GM12891 (cell line): ENCODE results near the gene HTR3B.
"Not testable (repeated sequence)": the region's sequence is repeated elsewhere in the genome, so short reads cannot be mapped to it uniquely, and the experiment has no call there.

Source experiments
- DNase-seq: peaks from one replicate; pipeline ENCODE4 v3.0.0; 2011; ENCODE audit warnings: low spot score; ENCODE audit not compliant: insufficient read length
- FAIRE-seq: peaks from 2 replicates; lab custom pipeline; 2011; peaks lifted over from hg19 to GRCh38; lab: Jason Lieb, UNC
- PAX5 ChIP-seq: IDR thresholded peaks from 2 replicates; pipeline ENCODE4 v1.6.1; 2011; ENCODE audit warnings: low read length, moderate library complexity, mild to moderate bottlenecking; ENCODE audit not compliant: insufficient read depth, severe bottlenecking
- POLR2A ChIP-seq: IDR thresholded peaks from 2 replicates; pipeline ENCODE4 v1.6.1; 2011; ENCODE audit warnings: low read depth, low read length, control low read depth
- POLR2AphosphoS5 ChIP-seq: IDR thresholded peaks from 2 replicates; pipeline ENCODE4 v1.6.1; 2011; ENCODE audit warnings: low read depth, low read length, control low read depth
- POU2F2 ChIP-seq: IDR thresholded peaks from 2 replicates; pipeline ENCODE4 v1.6.1; 2011; ENCODE audit warnings: low read depth, mild to moderate bottlenecking, control low read depth, low read length, moderate library complexity
- SPI1 ChIP-seq: IDR thresholded peaks from 2 replicates; pipeline ENCODE4 v1.6.1; 2011; ENCODE audit warnings: low read depth, low read length, control low read depth
- TAF1 ChIP-seq: IDR thresholded peaks from 2 replicates; pipeline ENCODE4 v1.6.1; 2011; ENCODE audit warnings: low read depth, low read length, control low read depth

The HTR3B gene

DNA sequence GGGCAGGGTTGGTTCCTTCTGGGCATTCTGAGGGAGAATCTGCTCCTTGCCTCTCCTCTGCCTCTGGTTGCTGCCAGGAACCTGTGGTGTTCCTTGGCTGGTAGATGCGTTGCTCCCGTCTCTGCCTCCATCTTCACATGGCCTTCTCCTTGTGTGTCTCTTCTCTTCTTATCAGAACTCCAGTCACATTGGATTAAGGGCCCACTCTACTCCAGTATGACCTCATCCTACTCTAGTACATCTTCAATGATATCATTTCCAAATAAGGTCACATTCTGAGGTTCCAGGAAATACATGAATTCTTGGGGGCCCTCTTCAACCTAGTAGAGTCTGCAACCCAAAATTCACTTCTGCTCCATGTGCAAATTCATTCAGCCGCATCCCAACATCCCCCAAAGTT, 33.3 kb downstream of the HTR3B start:
- FAIRE-seq = no peak
- TF ChIP-seq POLR2A = no peak
- no peak for TF ChIP-seq SPI1
- no peak for TF ChIP-seq POLR2AphosphoS5
- TF ChIP-seq PAX5 = no peak
- no peak for TF ChIP-seq POU2F2
- no peak for TF ChIP-seq TAF1
- DNase-seq = no peak

DNA sequence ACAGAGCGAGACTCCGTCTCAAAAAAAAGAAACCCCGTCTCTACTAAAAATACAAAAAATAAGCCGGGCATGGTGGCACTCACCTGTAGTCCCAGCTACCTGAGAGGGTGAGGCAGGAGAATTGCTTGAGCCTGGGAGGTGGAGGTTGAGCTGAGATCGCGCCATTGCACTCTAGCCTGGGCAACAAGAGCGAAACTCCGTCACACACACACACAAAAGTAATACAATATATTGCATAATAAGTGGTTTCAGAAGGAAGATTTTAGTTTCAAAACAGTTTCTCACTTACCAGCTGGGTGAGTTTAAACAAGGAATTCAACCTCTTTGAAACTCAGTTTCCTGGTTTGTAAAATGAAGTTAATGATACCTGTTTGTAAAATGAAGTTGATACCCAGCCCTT, 37.7 kb downstream of the HTR3B start:
- FAIRE-seq (no peak), DNase-seq (no peak)
- TF ChIP-seq POU2F2 = no peak
- TF ChIP-seq TAF1 = no peak
- no peak for TF ChIP-seq POLR2A
- no peak for TF ChIP-seq SPI1
- no peak for TF ChIP-seq POLR2AphosphoS5
- no peak for TF ChIP-seq PAX5

- not testable (repeated sequence) for FAIRE-seq, DNase-seq
These were observed 41.6 kb downstream of the HTR3B start for GRCh38 chr11:113946162-113946561.

DNA sequence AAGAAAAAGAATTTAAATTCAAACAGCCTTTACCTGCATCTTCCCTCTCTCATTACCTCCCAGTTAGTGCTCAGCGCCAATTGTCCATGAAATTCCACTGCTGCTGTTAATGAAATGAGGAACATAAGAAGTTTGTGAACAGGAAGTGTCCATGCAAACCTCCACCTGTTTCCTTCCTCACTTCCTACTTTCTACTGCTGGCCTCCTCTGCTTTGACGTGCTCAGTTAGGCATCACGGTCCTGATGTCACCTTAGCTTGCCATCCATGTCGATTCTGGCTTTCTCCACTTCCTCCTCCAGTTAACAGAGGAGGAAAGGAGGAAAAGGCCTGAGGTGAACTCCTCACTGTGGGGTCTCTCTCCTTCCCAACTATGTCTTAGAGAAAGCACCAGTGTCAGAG, 43.4 kb downstream of the HTR3B start:
- no peak for FAIRE-seq
- DNase-seq = no peak
- no peak for TF ChIP-seq POLR2AphosphoS5
- TF ChIP-seq TAF1 = no peak
- TF ChIP-seq POLR2A = no peak
- TF ChIP-seq POU2F2 = no peak
- TF ChIP-seq SPI1 = no peak

- no peak for TF ChIP-seq POLR2A
- TF ChIP-seq POU2F2 = no peak
- no peak for TF ChIP-seq PAX5
- no peak for TF ChIP-seq POLR2AphosphoS5
- no peak for TF ChIP-seq SPI1
- TF ChIP-seq TAF1 = no peak
- FAIRE-seq (no peak), DNase-seq (no peak)
These were observed 45.3 kb downstream of the HTR3B start for GRCh38 chr11:113949891-113950290.

GRCh38 chr11:113951537-113951936, 46.9 kb downstream of the HTR3B start:
- TF ChIP-seq POLR2AphosphoS5 (no peak), POU2F2 (no peak), POLR2A (no peak), PAX5 (no peak), TAF1 (no peak), SPI1 (no peak)
- FAIRE-seq (no peak), DNase-seq (no peak)

GRCh38 chr11:113952070-113952469, 47.5 kb downstream of the HTR3B start:
- no peak for TF ChIP-seq SPI1
- no peak for TF ChIP-seq POU2F2
- no peak for TF ChIP-seq POLR2AphosphoS5
- no peak for TF ChIP-seq POLR2A
- no peak for TF ChIP-seq PAX5
- TF ChIP-seq TAF1 = no peak
- DNase-seq (no peak), FAIRE-seq (no peak)

GRCh38 chr11:113952588-113952987, 48.0 kb downstream of the HTR3B start:
- TF ChIP-seq TAF1 (no peak), SPI1 (no peak), POLR2A (no peak), PAX5 (no peak), POU2F2 (no peak), POLR2AphosphoS5 (no peak)
- DNase-seq = no peak
- FAIRE-seq = no peak

DNA sequence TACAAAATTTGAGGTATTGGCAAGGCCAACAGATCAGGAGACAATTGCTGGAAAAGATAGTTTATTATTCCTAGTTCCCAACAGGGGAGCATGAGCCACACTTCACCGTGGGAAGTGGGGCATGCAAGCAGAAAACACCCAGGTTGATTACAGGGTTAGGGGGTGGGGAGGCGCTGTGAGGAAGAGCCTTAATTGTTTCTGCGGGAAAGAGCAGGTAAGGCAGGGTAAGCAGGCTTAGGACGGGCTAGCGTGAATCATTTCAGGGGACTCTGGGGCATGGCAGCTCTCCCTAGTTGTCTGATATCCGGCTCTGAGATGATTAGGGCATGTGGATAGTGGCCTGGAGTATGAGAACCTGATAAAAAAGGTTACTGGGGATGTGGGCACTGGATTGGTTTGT, 49.6 kb downstream of the HTR3B start:
- DNase-seq = no peak
- no peak for TF ChIP-seq PAX5
- TF ChIP-seq SPI1 = no peak
- no peak for TF ChIP-seq POLR2A
- no peak for TF ChIP-seq POLR2AphosphoS5
- TF ChIP-seq TAF1 = no peak
- TF ChIP-seq POU2F2 = no peak
- FAIRE-seq = no peak

DNA sequence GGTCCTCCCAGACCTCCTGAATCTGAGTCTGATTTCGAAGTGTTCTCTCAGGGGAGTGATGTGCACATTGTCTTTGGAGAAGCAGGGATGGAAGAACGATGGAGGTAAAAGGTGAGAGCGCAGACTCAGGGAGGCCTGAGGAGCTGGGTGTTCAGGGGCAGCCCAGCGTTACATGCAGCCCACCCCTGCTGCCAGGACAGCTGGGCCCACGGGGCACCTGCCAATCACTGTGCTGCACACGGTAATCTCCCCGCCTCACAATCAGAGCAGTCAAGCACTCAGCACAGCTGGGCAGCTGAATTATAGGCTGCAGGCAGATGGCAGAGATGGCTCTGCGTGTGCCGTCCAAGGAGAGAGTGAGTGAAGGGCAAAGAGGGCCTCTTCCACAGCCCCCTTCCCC, 52.4 kb downstream of the HTR3B start:
- no peak for FAIRE-seq
- DNase-seq = no peak
- TF ChIP-seq POU2F2 = no peak
- no peak for TF ChIP-seq PAX5
- TF ChIP-seq TAF1 = no peak
- TF ChIP-seq SPI1 = no peak
- TF ChIP-seq POLR2AphosphoS5 = no peak
- no peak for TF ChIP-seq POLR2A
